B cell (primary cell): ENCODE data around the gene TRRAP. TPM values are rescaled to one million over a fixed set of nuclear protein-coding genes. Genes with fewer than 3 reads are reported as not detected.

Experiments
- ATAC-seq: fragments of 200-7000 bp; cut with Tn5 transposase; one replicate; pipeline ENCODE4 v1.10.0; 2021; ENCODE audit warnings: low read depth, mild to moderate bottlenecking, moderate number of reproducible peaks, moderate library complexity
- CTCF ChIA-PET: fragments of 350-600 bp; sonication (Branson Sonifier 250); formaldehyde crosslinking; loops from one replicate; lab custom pipeline; 2021; ENCODE audit warnings: antibody characterized with exemption, inconsistent platforms; lab: Charles Lee
- POLR2A ChIA-PET: fragments of 350-600 bp; sonication (Branson Sonifier 250); formaldehyde crosslinking; loops from one replicate; lab custom pipeline; 2021; ENCODE audit warnings: antibody characterized with exemption; lab: Charles Lee
- DNase-seq: peaks from one replicate; pipeline ENCODE4 v3.0.0; 2013
- H2AFZ ChIP-seq: 2 replicates; pipeline ENCODE4 v1.6.1; 2012; ENCODE audit warnings: mild to moderate bottlenecking, low read depth, low read length; ENCODE audit not compliant: insufficient read depth, poor library complexity, severe bottlenecking
- H3K27ac ChIP-seq, 2 donors: 1 replicate in 1 of 2; 2 replicates in 1 of 2; pipeline ENCODE4 v1.5.1; 2012 to 2013; ENCODE audit warnings: low read length in 2 of 2, mild to moderate bottlenecking in 2 of 2, moderate library complexity in 1 of 2
- H3K27me3 ChIP-seq, 4 experiments: fragments of 200-600 bp in 1 of 4; sonication (generic) in 1 of 4; replicated peaks in 1 of 4; 1 replicate in 2 of 4; 2 replicates in 2 of 4; pipeline versions ENCODE4 v1.6.1 to v1.7.0; 2013 to 2016; ENCODE audit warnings: low read length in 3 of 4, mild to moderate bottlenecking in 2 of 4, mixed read lengths in 1 of 4, moderate library complexity in 1 of 4; ENCODE audit not compliant: insufficient read depth in 4 of 4, control insufficient read depth in 3 of 4; ENCODE audit errors: control extremely low read depth in 1 of 4
- H3K36me3 ChIP-seq, 2 experiments: replicated peaks in 1 of 2; 1 replicate in 1 of 2; 2 replicates in 1 of 2; pipeline versions ENCODE4 v1.6.1 to v1.7.1; 2013; ENCODE audit warnings: low read length in 1 of 2; ENCODE audit not compliant: insufficient read depth in 2 of 2, control insufficient read depth in 1 of 2; ENCODE audit errors: control extremely low read depth in 1 of 2, extremely low read depth in 1 of 2
- H3K4me1 ChIP-seq, 2 donors: fragments of 200-600 bp in 1 of 2; sonication (generic) in 1 of 2; 1 replicate in 1 of 2; 2 replicates in 1 of 2; pipeline versions ENCODE4 v1.5.1 to v1.6.1; 2013 to 2017; ENCODE audit warnings: low read length in 2 of 2; ENCODE audit not compliant: control insufficient read depth in 2 of 2, insufficient read depth in 2 of 2
- H3K4me2 ChIP-seq: replicated peaks from 2 replicates; pipeline ENCODE3; 2012; ENCODE audit warnings: mild to moderate bottlenecking, low read depth, low read length; ENCODE audit not compliant: poor library complexity, severe bottlenecking
- H3K4me3 ChIP-seq, 5 experiments: fragments of 200-600 bp in 1 of 5; sonication (generic) in 1 of 5; 1 replicate in 3 of 5; 2 replicates in 2 of 5; pipeline versions ENCODE4 v1.5.1 to v1.7.0; 2011 to 2016; ENCODE audit warnings: low read length in 4 of 5, mild to moderate bottlenecking in 4 of 5, low read depth in 2 of 5, control low read depth in 1 of 5, moderate library complexity in 1 of 5; ENCODE audit not compliant: insufficient read depth in 1 of 5; ENCODE audit errors: control extremely low read depth in 1 of 5, extremely low read depth in 1 of 5
- H3K79me2 ChIP-seq: fragments of 200-600 bp; sonication (generic); one replicate; pipeline ENCODE4 v1.6.0; 2016; ENCODE audit warnings: low read length; ENCODE audit not compliant: control insufficient read depth, insufficient read depth
- H3K9ac ChIP-seq: fragments of 200-600 bp; sonication (generic); 2 replicates; pipeline ENCODE4 v1.6.1; 2017; ENCODE audit warnings: mild to moderate bottlenecking, low read length, moderate library complexity
- H3K9me3 ChIP-seq, 3 donors: one replicate each; pipeline versions ENCODE4 v1.6.1 to v1.7.1; 2013; ENCODE audit warnings: low read length in 2 of 3; ENCODE audit not compliant: control insufficient read depth in 2 of 3, insufficient read depth in 1 of 3; ENCODE audit errors: control extremely low read depth in 1 of 3
- H4K20me1 ChIP-seq: 2 replicates; pipeline ENCODE4 v1.6.0; 2012; ENCODE audit warnings: mild to moderate bottlenecking, low read length; ENCODE audit not compliant: insufficient read depth, control insufficient read depth, poor library complexity, severe bottlenecking
- H3K27ac Mint-ChIP-seq: one replicate; pipeline ENCODE4 v1.8.0; 2021; ENCODE audit warnings: mixed read lengths
- H3K27me3 Mint-ChIP-seq: one replicate; pipeline ENCODE4 v1.8.0; 2021; ENCODE audit warnings: mixed read lengths
- H3K4me1 Mint-ChIP-seq: one replicate; pipeline ENCODE4 v1.8.0; 2021; ENCODE audit warnings: mixed read lengths
- H3K4me3 Mint-ChIP-seq: one replicate; pipeline ENCODE4 v1.8.0; 2021; ENCODE audit warnings: mixed read lengths
- H3K9me3 Mint-ChIP-seq: one replicate; pipeline ENCODE4 v1.8.0; 2022; ENCODE audit warnings: mixed read lengths; ENCODE audit not compliant: insufficient read depth
- EZH2 ChIP-seq: IDR thresholded peaks from 2 replicates; pipeline ENCODE4 v1.6.1; 2012; ENCODE audit warnings: borderline replicate concordance, low read depth, mild to moderate bottlenecking, moderate library complexity, low read length; ENCODE audit not compliant: insufficient read depth, poor library complexity, severe bottlenecking
- WGBS: methylation state at CpG from one replicate; pipeline ENCODE4 v1.1.5; 2013; ENCODE audit warnings: missing lambda C conversion rate; ENCODE audit not compliant: insufficient coverage; 5-methylcytosine and 5-hydroxymethylcytosine counted together
- intact Hi-C: fragments of 100-400 bp; cut with micrococcal nuclease; formaldehyde crosslinking; loops from one replicate; pipeline ENCODE4 v1.10.0; 2022
- polyA plus RNA-seq: library from polyadenylated mRNA; depleted of rRNA; stranded (reverse); fragments of >200 nt; gene quantifications from 2 replicates; pipeline ENCODE4 v1.2.3, GENCODE V29; 2012
- total RNA-seq, 2 donors: library from RNA; stranded (reverse); fragments of 120-200 nt in 1 of 2; gene quantifications; 1 replicate in 1 of 2; 2 replicates in 1 of 2; pipeline versions ENCODE4 v1.2.3 to v1.2.4, GENCODE V29; 2013 to 2022
- TF ChIP-seq, protein P1 (sequence below): fragments of 200-600 bp; IDR thresholded peaks from one replicate; pipeline ENCODE4 v1.8.0; 2022; ENCODE audit warnings: antibody characterized with exemption, mild to moderate bottlenecking

Gene TRRAP
- total and polyA plus RNA-seq, 2 donors (not counting 1 experiment from before 2014, with no cell fraction given): 25.4 to 102 TPM

- POLR2A ChIA-PET: no interaction called here
- H3K9me3 Mint-ChIP-seq: no peaks in the 10 kb centered on the region
- Histone ChIP-seq H2AFZ (no peak overlapping the region), H3K79me2 (peaks cover 6% of the 10 kb centered on the region), H3K27ac (no peak overlapping the region), H4K20me1 (peaks cover 4% of the 10 kb centered on the region), H3K9me3 (no peaks in the 10 kb centered on the region), H3K27me3 (no peaks in the 10 kb centered on the region), H3K4me3 (no peak overlapping the region), H3K4me2 (no peak overlapping the region), H3K36me3 (peaks cover 0 to 87% of the 10 kb centered on the region in 2 experiments), H3K9ac (no peak overlapping the region), H3K4me1 (no peaks in the 10 kb centered on the region)
- intact Hi-C loops: no loop called here
- H3K4me3 Mint-ChIP-seq: no peak overlapping the region
- WGBS: 97% methylated on average over 24 of the region's 25 CpGs
- CTCF ChIA-PET: no interaction called here
- no peaks in the 10 kb centered on the region for H3K4me1 Mint-ChIP-seq
- DNase-seq (no peak), ATAC-seq (no peak)
- TF ChIP-seq EZH2: no peak
- TF ChIP-seq, protein P1, sequence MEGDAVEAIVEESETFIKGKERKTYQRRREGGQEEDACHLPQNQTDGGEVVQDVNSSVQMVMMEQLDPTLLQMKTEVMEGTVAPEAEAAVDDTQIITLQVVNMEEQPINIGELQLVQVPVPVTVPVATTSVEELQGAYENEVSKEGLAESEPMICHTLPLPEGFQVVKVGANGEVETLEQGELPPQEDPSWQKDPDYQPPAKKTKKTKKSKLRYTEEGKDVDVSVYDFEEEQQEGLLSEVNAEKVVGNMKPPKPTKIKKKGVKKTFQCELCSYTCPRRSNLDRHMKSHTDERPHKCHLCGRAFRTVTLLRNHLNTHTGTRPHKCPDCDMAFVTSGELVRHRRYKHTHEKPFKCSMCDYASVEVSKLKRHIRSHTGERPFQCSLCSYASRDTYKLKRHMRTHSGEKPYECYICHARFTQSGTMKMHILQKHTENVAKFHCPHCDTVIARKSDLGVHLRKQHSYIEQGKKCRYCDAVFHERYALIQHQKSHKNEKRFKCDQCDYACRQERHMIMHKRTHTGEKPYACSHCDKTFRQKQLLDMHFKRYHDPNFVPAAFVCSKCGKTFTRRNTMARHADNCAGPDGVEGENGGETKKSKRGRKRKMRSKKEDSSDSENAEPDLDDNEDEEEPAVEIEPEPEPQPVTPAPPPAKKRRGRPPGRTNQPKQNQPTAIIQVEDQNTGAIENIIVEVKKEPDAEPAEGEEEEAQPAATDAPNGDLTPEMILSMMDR: no peak
- H3K27me3 Mint-ChIP-seq: no peaks in the 10 kb centered on the region
- no peak overlapping the region for H3K27ac Mint-ChIP-seq
Measured at GRCh38 chr7:98921608-98922372, 43.5 kb downstream of the TRRAP start.

GRCh38 chr7:98922392-98923187, 44.3 kb downstream of the TRRAP start:
- TF ChIP-seq, protein P1: no peak
- no peak for TF ChIP-seq EZH2
- no peak for ATAC-seq
- Mint-ChIP-seq H3K9me3 (no peaks in the 10 kb centered on the region), H3K4me1 (no peaks in the 10 kb centered on the region), H3K27ac (no peak overlapping the region), H3K27me3 (no peaks in the 10 kb centered on the region), H3K4me3 (no peak overlapping the region)
- peaks cover 6% of the 10 kb centered on the region for H3K79me2 ChIP-seq
- no peaks in the 10 kb centered on the region for H3K4me1 ChIP-seq
- H3K36me3 ChIP-seq: peaks cover 0 to 87% of the 10 kb centered on the region in 2 experiments
- H4K20me1 ChIP-seq: peaks cover 4% of the 10 kb centered on the region
- intact Hi-C loops: no loop called here
- no peak overlapping the region for H2AFZ ChIP-seq
- no peaks in the 10 kb centered on the region for H3K27me3 ChIP-seq
- POLR2A ChIA-PET: no interaction called here
- no peak overlapping the region for H3K4me3 ChIP-seq
- 92% methylated on average over 8 of the region's 12 CpGs for WGBS
- CTCF ChIA-PET: no interaction called here
- DNase-seq: no peak
- no peaks in the 10 kb centered on the region for H3K9me3 ChIP-seq
- no peak overlapping the region for H3K4me2 ChIP-seq
- no peak overlapping the region for H3K9ac ChIP-seq
- H3K27ac ChIP-seq: no peak overlapping the region
